Esophagus squamous epithelium (tissue), 4 donors: ENCODE data around the gene BPIFB1.

ENCODE experiments used
- CTCF ChIP-seq, 6 experiments: fragments of 450-650 bp in 4 of 6; fragments of 200-600 bp in 2 of 6; sonication (generic) in 2 of 6; IDR thresholded peaks; one replicate each; pipeline ENCODE4 v1.5.1; 2016 to 2019; ENCODE audit warnings: antibody characterized with exemption in 6 of 6, mild to moderate bottlenecking in 4 of 6, moderate library complexity in 4 of 6
- POLR2A ChIP-seq, 4 donors: fragments of 450-650 bp; IDR thresholded peaks; one replicate each; pipeline ENCODE4 v1.6.1; 2017; ENCODE audit warnings: antibody characterized with exemption in 4 of 4, mild to moderate bottlenecking in 4 of 4, moderate library complexity in 3 of 4

- TF ChIP-seq POLR2A (IDR thresholded peaks at IDR 0.05) (no peak), CTCF (IDR thresholded peaks at IDR 0.05) (no peak)
Measured at GRCh38 chr20:33303595-33303994, 20.6 kb downstream of the BPIFB1 start.
